ENCODE data around the gene CDC42BPB. TPM values are rescaled to one million over a fixed set of nuclear protein-coding genes. Genes with fewer than 3 reads are reported as not detected.
A peak's percentile ranks its signal among the peaks of the same experiment; 100 is the strongest.

The CDC42BPB gene
- total RNA-seq (2014; rRNA removed; shearing (Covaris generic)) (94.5 and 106 TPM in 2 replicates), polyA plus RNA-seq (2016; fragmentation: Nextera tagmentation; extraction: Ambion mirVana) (10.3 and 13.0 TPM in 2 replicates)

- Histone ChIP-seq H3K79me2 (ENCODE audit: insufficient read depth) (peaks cover 69% of the 10 kb centered on the region), H3K36me3 (ENCODE audit: low read depth) (no peaks in the 10 kb centered on the region; the same call in 1 of the 2 replicates), H3K9ac (peak within 1 kb of the TSS; percentile 90), H3K27ac (peak within 1 kb of the TSS; percentile 87), H3K4me2 (ENCODE audit: unreplicated experiment) (peak within 1 kb of the TSS; percentile 89), H4K20me1 (ENCODE audit: insufficient read depth) (peaks cover 8% of the 10 kb centered on the region; the same call in 1 of the 2 replicates), H3K4me1 (ENCODE audit: insufficient read depth) (peaks cover 19% of the 10 kb centered on the region), H3K9me3 (ENCODE audit: low read depth) (no peaks in the 10 kb centered on the region), H3F3A (ENCODE audit: insufficient read depth) (peaks cover 22% of the 10 kb centered on the region), H2AFZ (peak within 1 kb of the TSS; percentile 88), H3K9me2 (ENCODE audit: insufficient read depth) (no peaks in the 10 kb centered on the region), H3K27me3 (replicated peaks; ENCODE audit: insufficient read depth) (no peaks in the 10 kb centered on the region), H3K4me3 (peak within 1 kb of the TSS; percentile 86)
- 0 to 2% methylated on average over 48 to 63 of the region's 113 CpGs for WGBS, 2 experiments (ENCODE audit: low coverage in 1 of 2, low lambda C conversion rate in 2 of 2, missing lambda C conversion rate in 2 of 2)
- peak; percentile 98 for DNase-seq
- TF ChIP-seq EZH2phosphoT487 (IDR thresholded peaks at IDR 0.05; ENCODE audit: insufficient read depth, low read depth) (no peak), EZH2 (IDR thresholded peaks at IDR 0.05; ENCODE audit: insufficient read depth, poor library complexity, severe bottlenecking) (no peak)
- in situ Hi-C loops (cut with MboI) = no loop called here
These were observed at the start of gene CDC42BPB for GRCh38 chr14:103057372-103058163. CDC42BPB (minus strand) TSS chr14:103057549; CDS start chr14:103057173, 376 bp downstream.

DNA sequence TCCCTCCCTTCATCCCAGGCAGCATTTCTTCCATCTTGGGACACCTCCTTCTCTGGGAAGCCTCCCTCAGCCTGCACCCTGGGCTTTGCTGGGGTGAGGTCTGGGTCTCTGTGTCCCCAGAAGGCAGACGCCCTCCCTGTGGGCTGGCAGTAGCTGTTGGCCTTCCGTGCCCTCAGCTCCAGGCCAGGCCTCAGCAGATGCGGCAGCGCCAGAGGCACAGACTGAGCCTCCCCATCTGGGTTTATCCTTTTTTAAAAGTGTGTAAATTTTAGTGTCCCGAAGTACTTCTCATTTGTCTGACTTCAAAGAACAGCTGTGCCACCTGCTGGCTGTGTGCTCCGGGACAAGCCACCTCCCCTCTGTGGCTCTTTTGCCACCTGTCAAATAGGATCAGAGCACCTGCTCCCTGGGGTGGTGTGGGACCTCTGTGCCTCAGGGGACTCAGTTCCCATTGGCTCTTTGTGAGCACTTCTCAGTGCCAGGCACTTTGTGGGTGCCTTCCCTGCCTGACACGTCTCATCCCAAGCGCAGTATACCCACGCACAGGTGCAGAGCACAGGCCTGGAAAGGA lies 48.3 kb upstream of the CDC42BPB start:
- 81 to 87% methylated on average over 8 to 9 of the region's 9 CpGs for WGBS, 2 experiments (ENCODE audit: low coverage in 1 of 2, low lambda C conversion rate in 2 of 2, missing lambda C conversion rate in 2 of 2)
- no peak overlapping the region for H2AFZ ChIP-seq
- no peaks in the 10 kb centered on the region for H4K20me1 ChIP-seq (ENCODE audit: insufficient read depth)
- H3K27me3 ChIP-seq (replicated peaks; ENCODE audit: insufficient read depth) = peaks cover 16% of the 10 kb centered on the region
- no peaks in the 10 kb centered on the region for H3K4me1 ChIP-seq (ENCODE audit: insufficient read depth)
- no peak overlapping the region for H3K9ac ChIP-seq
- TF ChIP-seq EZH2phosphoT487 (IDR thresholded peaks at IDR 0.05; ENCODE audit: insufficient read depth, low read depth) (no peak), EZH2 (IDR thresholded peaks at IDR 0.05; ENCODE audit: insufficient read depth, poor library complexity, severe bottlenecking) (no peak)
- H3K27ac ChIP-seq = no peak overlapping the region
- no peak overlapping the region for H3K4me3 ChIP-seq
- no peaks in the 10 kb centered on the region for H3K36me3 ChIP-seq (ENCODE audit: low read depth)
- no peaks in the 10 kb centered on the region for H3K9me2 ChIP-seq (ENCODE audit: insufficient read depth)
- H3F3A ChIP-seq (ENCODE audit: insufficient read depth) = no peaks in the 10 kb centered on the region
- H3K9me3 ChIP-seq (ENCODE audit: low read depth) = no peaks in the 10 kb centered on the region
- H3K4me2 ChIP-seq (ENCODE audit: unreplicated experiment) = no peak overlapping the region
- DNase-seq = no peak
- H3K79me2 ChIP-seq (ENCODE audit: insufficient read depth) = no peaks in the 10 kb centered on the region
- in situ Hi-C loops (cut with MboI) = no loop called here

DNA sequence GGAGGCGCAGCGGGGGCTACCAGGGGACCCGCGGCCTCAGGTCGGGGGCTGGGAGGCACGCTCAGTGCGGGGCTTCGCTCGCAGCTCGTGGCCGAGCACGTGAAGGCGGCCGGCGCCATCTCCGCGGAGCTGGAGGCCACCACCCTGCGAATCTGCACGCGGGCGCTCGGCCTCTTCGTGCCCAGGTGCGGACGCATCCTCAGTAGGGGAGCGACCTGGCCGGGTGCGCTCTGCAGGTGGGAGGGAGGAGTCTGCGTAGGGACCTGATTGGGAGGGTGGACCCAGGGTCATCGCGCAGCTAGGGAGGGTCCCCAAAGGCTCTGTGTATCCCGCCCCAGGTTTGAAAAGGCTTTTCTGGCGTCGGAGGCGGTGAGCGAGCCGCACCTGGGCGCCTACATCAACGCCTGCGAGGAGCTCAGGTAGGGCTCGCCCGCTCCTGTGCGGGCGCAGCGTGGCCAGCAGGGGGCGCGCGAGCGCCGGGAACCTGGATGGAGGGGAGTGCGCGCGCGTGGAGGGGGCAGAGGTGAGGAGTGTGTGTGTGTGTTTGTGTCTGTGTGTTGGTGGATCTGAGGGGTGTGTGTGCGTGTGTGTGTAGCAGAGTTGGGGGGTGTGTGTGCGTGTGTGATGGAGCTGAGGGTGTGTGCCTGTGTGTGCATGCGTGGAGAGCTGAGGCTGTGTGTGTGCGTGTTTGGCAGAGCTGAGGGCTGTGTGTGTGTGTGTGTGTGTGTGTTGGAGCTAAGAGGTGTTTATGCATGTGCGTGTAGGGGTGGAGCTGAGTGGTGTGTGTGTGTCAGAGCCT lies 47.5 kb upstream of the CDC42BPB start:
- Histone ChIP-seq H3F3A (ENCODE audit: insufficient read depth) (no peaks in the 10 kb centered on the region), H3K9me2 (ENCODE audit: insufficient read depth) (no peaks in the 10 kb centered on the region), H3K27ac (no peak overlapping the region), H4K20me1 (ENCODE audit: insufficient read depth) (no peaks in the 10 kb centered on the region), H2AFZ (no peak overlapping the region), H3K9me3 (ENCODE audit: low read depth) (no peaks in the 10 kb centered on the region), H3K36me3 (ENCODE audit: low read depth) (no peaks in the 10 kb centered on the region), H3K9ac (no peak overlapping the region), H3K4me1 (ENCODE audit: insufficient read depth) (no peaks in the 10 kb centered on the region), H3K4me3 (no peak overlapping the region), H3K27me3 (replicated peaks; ENCODE audit: insufficient read depth) (peaks cover 16% of the 10 kb centered on the region), H3K79me2 (ENCODE audit: insufficient read depth) (no peaks in the 10 kb centered on the region), H3K4me2 (ENCODE audit: unreplicated experiment) (no peak overlapping the region)
- no peak for TF ChIP-seq EZH2phosphoT487 (IDR thresholded peaks at IDR 0.05; ENCODE audit: insufficient read depth, low read depth)
- no peak for TF ChIP-seq EZH2 (IDR thresholded peaks at IDR 0.05; ENCODE audit: insufficient read depth, poor library complexity, severe bottlenecking)
- in situ Hi-C loops (cut with MboI) = no loop called here
- WGBS, 2 experiments (ENCODE audit: low coverage in 1 of 2, low lambda C conversion rate in 2 of 2, missing lambda C conversion rate in 2 of 2) = 1 to 7% methylated on average over 40 to 52 of the region's 59 CpGs
- peak; percentile 55 for DNase-seq

GRCh38 chr14:103104389-103104653 lies 47.0 kb upstream of the CDC42BPB start:
- WGBS, 2 experiments (ENCODE audit: low coverage in 1 of 2, low lambda C conversion rate in 2 of 2, missing lambda C conversion rate in 2 of 2) = 5 to 11% methylated on average over 14 to 16 of the region's 20 CpGs
- Histone ChIP-seq H2AFZ (no peak overlapping the region), H3K4me2 (ENCODE audit: unreplicated experiment) (no peak overlapping the region), H3F3A (ENCODE audit: insufficient read depth) (no peaks in the 10 kb centered on the region), H3K4me1 (ENCODE audit: insufficient read depth) (no peaks in the 10 kb centered on the region), H4K20me1 (ENCODE audit: insufficient read depth) (no peaks in the 10 kb centered on the region), H3K79me2 (ENCODE audit: insufficient read depth) (no peaks in the 10 kb centered on the region), H3K9ac (no peak overlapping the region), H3K9me3 (ENCODE audit: low read depth) (no peaks in the 10 kb centered on the region), H3K9me2 (ENCODE audit: insufficient read depth) (no peaks in the 10 kb centered on the region), H3K27me3 (replicated peaks; ENCODE audit: insufficient read depth) (peaks cover 16% of the 10 kb centered on the region), H3K4me3 (no peak overlapping the region), H3K36me3 (ENCODE audit: low read depth) (no peaks in the 10 kb centered on the region), H3K27ac (no peak overlapping the region)
- no peak for TF ChIP-seq EZH2phosphoT487 (IDR thresholded peaks at IDR 0.05; ENCODE audit: insufficient read depth, low read depth)
- no peak for TF ChIP-seq EZH2 (IDR thresholded peaks at IDR 0.05; ENCODE audit: insufficient read depth, poor library complexity, severe bottlenecking)
- in situ Hi-C loops (cut with MboI) = no loop called here
- DNase-seq = no peak

All from GM23248 (cell line).